H9 (cell line): ENCODE measurements around the gene CASP6. TPM values are rescaled to one million over a fixed set of nuclear protein-coding genes. Genes with fewer than 3 reads are reported as not detected.

Source experiments
- DNase-seq: peaks from one replicate; pipeline ENCODE4 v3.0.0-alpha.2; 2017
- H2AFZ ChIP-seq: one replicate; pipeline ENCODE4 v1.6.1; 2013; ENCODE audit warnings: mild to moderate bottlenecking, low read length, control low read depth, moderate library complexity
- H2AK5ac ChIP-seq: 2 replicates; pipeline ENCODE4 v1.6.1; 2013; ENCODE audit warnings: low read length, control low read depth, mixed read lengths; ENCODE audit not compliant: insufficient read length
- H2BK120ac ChIP-seq: one replicate; pipeline ENCODE4 v1.6.1; 2013; ENCODE audit warnings: low read depth, mild to moderate bottlenecking, low read length, control low read depth, inconsistent platforms; ENCODE audit not compliant: poor library complexity, severe bottlenecking
- H2BK12ac ChIP-seq: 2 replicates; pipeline ENCODE4 v1.6.1; 2013; ENCODE audit warnings: low read length, control low read depth, mixed read lengths, low read depth; ENCODE audit not compliant: insufficient read length
- H2BK15ac ChIP-seq: 2 replicates; pipeline ENCODE4 v1.6.1; 2013; ENCODE audit warnings: low read depth, low read length, control low read depth
- H2BK20ac ChIP-seq: one replicate; pipeline ENCODE4 v1.6.1; 2013; ENCODE audit warnings: low read depth, mild to moderate bottlenecking, low read length, control low read depth, inconsistent platforms; ENCODE audit not compliant: poor library complexity, severe bottlenecking
- H2BK5ac ChIP-seq: 2 replicates; pipeline ENCODE4 v1.6.1; 2013; ENCODE audit warnings: low read length, control low read depth, mixed read lengths; ENCODE audit not compliant: insufficient read length
- H3K14ac ChIP-seq: 2 replicates; pipeline ENCODE4 v1.6.1; 2013; ENCODE audit warnings: low read length, control low read depth; ENCODE audit not compliant: insufficient read depth
- H3K18ac ChIP-seq: 2 replicates; pipeline ENCODE4 v1.6.1; 2013; ENCODE audit warnings: low read depth, mild to moderate bottlenecking, mixed read lengths, low read length, control low read depth; ENCODE audit not compliant: insufficient read length
- H3K23ac ChIP-seq: 2 replicates; pipeline ENCODE4 v1.6.1; 2013; ENCODE audit warnings: low read length, control low read depth, mixed read lengths, low read depth; ENCODE audit not compliant: insufficient read length
- H3K23me2 ChIP-seq: 2 replicates; pipeline ENCODE4 v1.6.1; 2013; ENCODE audit warnings: low read depth, mild to moderate bottlenecking, mixed read lengths, low read length, control low read depth; ENCODE audit not compliant: insufficient read length, poor library complexity, severe bottlenecking
- H3K27ac ChIP-seq: 2 replicates; pipeline ENCODE4 v1.5.1; 2013; ENCODE audit warnings: low read length, control low read depth, mixed read lengths, low read depth; ENCODE audit not compliant: insufficient read length
- H3K27me3 ChIP-seq: 2 replicates; pipeline ENCODE4 v1.6.1; 2013; ENCODE audit warnings: low read length, control low read depth, inconsistent platforms; ENCODE audit not compliant: insufficient read depth
- H3K4ac ChIP-seq: 2 replicates; pipeline ENCODE4 v1.6.1; 2013; ENCODE audit warnings: low read depth, mild to moderate bottlenecking, control low read depth, inconsistent platforms, low read length, moderate library complexity
- H3K4me1 ChIP-seq: 2 replicates; pipeline ENCODE4 v1.6.1; 2013; ENCODE audit warnings: low read length, control low read depth, inconsistent platforms; ENCODE audit not compliant: insufficient read depth
- H3K4me2 ChIP-seq: 2 replicates; pipeline ENCODE4 v1.6.1; 2013; ENCODE audit warnings: low read length, control low read depth, mixed read lengths; ENCODE audit not compliant: insufficient read length, insufficient read depth
- H3K56ac ChIP-seq: 2 replicates; pipeline ENCODE4 v1.6.1; 2013; ENCODE audit warnings: low read depth, mild to moderate bottlenecking, mixed read lengths, low read length, control low read depth; ENCODE audit not compliant: insufficient read length
- H3K79me1 ChIP-seq: 2 replicates; pipeline ENCODE4 v1.6.1; 2013; ENCODE audit warnings: low read depth, mild to moderate bottlenecking, moderate library complexity, low read length, control low read depth, inconsistent platforms; ENCODE audit not compliant: insufficient read depth, poor library complexity, severe bottlenecking
- H3K79me2 ChIP-seq: 2 replicates; pipeline ENCODE4 v1.6.1; 2013; ENCODE audit warnings: low read length, control low read depth, inconsistent platforms; ENCODE audit not compliant: insufficient read depth
- H3K9ac ChIP-seq: 2 replicates; pipeline ENCODE4 v1.6.1; 2013; ENCODE audit warnings: low read length, control low read depth, mixed read lengths; ENCODE audit not compliant: insufficient read length; ENCODE audit errors: extremely low read depth
- H3K9me3 ChIP-seq: one replicate; pipeline ENCODE4 v1.6.1; 2013; ENCODE audit warnings: low read depth, low read length, inconsistent platforms; ENCODE audit not compliant: control insufficient read depth
- H3T11ph ChIP-seq: one replicate; pipeline ENCODE4 v1.6.1; 2013; ENCODE audit warnings: mild to moderate bottlenecking, low read length, control low read depth, inconsistent platforms
- H4K20me1 ChIP-seq: one replicate; pipeline ENCODE4 v1.6.1; 2013; ENCODE audit not compliant: control insufficient read depth, insufficient read length, insufficient read depth
- H4K5ac ChIP-seq: 2 replicates; pipeline ENCODE4 v1.6.1; 2013; ENCODE audit warnings: low read depth, mild to moderate bottlenecking, mixed read lengths, low read length, control low read depth; ENCODE audit not compliant: insufficient read length
- H4K8ac ChIP-seq: replicated peaks from 2 replicates; pipeline ENCODE4 v1.6.1; 2013; ENCODE audit warnings: low read length, control low read depth, mixed read lengths, low read depth; ENCODE audit not compliant: insufficient read length
- H4K91ac ChIP-seq: 2 replicates; pipeline ENCODE4 v1.6.1; 2013; ENCODE audit warnings: low read depth, mild to moderate bottlenecking, moderate library complexity, mixed read lengths, low read length, control low read depth; ENCODE audit not compliant: insufficient read length
- H3K27ac Mint-ChIP-seq, 3 experiments: 2 replicates in 2 of 3; 3 replicates in 1 of 3; pipeline ENCODE4 v1.8.0; 2020 to 2021; ENCODE audit warnings: mixed read lengths in 3 of 3, mild to moderate bottlenecking in 1 of 3, moderate library complexity in 1 of 3
- H3K27me3 Mint-ChIP-seq: 2 replicates; pipeline ENCODE4 v1.8.0; 2021; ENCODE audit warnings: low read depth, mild to moderate bottlenecking, moderate library complexity, mixed read lengths
- H3K36me3 Mint-ChIP-seq, 3 experiments: 2 replicates in 2 of 3; 3 replicates in 1 of 3; pipeline ENCODE4 v1.8.0; 2020 to 2021; ENCODE audit warnings: low read depth in 3 of 3, mixed read lengths in 3 of 3; ENCODE audit not compliant: insufficient read depth in 1 of 3
- H3K4me1 Mint-ChIP-seq, 2 experiments: 2 replicates each; pipeline ENCODE4 v1.8.0; 2020; ENCODE audit warnings: mixed read lengths in 2 of 2
- H3K4me3 Mint-ChIP-seq, 2 experiments: 2 replicates in 1 of 2; 3 replicates in 1 of 2; pipeline ENCODE4 v1.8.0; 2020 to 2021; ENCODE audit warnings: mild to moderate bottlenecking in 2 of 2, mixed read lengths in 2 of 2, moderate library complexity in 1 of 2
- H3K9me3 Mint-ChIP-seq, 2 experiments: 2 replicates in 1 of 2; 3 replicates in 1 of 2; pipeline ENCODE4 v1.8.0; 2020; ENCODE audit warnings: mild to moderate bottlenecking in 2 of 2, mixed read lengths in 2 of 2, moderate library complexity in 1 of 2
- WGBS: extraction: QIAGEN DNeasy Blood & Tissue Kit; methylation state at CpG from one replicate; pipeline ENCODE4 v1.1.7; 2013; ENCODE audit warnings: missing lambda C conversion rate, low lambda C conversion rate, mixed read lengths; ENCODE audit not compliant: insufficient read length; ENCODE audit errors: extremely low coverage; 5-methylcytosine and 5-hydroxymethylcytosine counted together
- total RNA-seq: library from RNA; stranded (reverse); gene quantifications from 2 replicates; pipeline ENCODE4 v1.2.1, GENCODE V29; 2021
- TF ChIP-seq, protein P1 (sequence below): fragments of 200-600 bp; sonication (generic); conservative IDR thresholded peaks from 3 replicates; pipeline ENCODE4 v1.8.0; 2021; ENCODE audit warnings: antibody characterized with exemption, mild to moderate bottlenecking

Gene CASP6
- total RNA-seq, 1 experiment from 2014 or later = 25.2 TPM

DNA sequence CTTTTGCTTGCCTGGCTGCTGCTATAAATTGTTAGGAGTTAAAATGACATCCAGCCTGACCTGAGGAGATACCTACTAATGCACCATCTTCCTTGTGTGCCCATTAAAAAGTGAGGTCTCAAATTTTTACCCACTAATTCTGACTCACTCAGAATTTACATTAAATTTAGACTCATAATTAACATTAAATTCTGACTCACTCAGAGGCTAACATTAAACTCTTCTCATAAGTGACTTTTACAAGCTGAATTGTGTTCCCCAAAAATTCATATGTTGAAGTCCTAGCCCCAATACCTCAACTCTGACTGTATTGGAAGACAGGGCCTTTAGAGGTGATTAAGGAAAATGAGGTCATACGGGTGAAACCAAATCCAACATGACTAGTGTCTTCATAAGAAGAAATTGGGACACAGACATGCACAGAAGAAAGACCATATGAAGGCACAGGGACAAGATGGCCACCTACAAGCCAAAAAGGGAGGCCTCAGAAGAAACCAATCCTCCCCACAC, 11.8 kb downstream of the CASP6 start:
- peaks cover 15 to 58% (median 52%) of the 10 kb centered on the region in 3 experiments; a peak in 6 of 7 replicates for H3K36me3 Mint-ChIP-seq
- H3K9me3 ChIP-seq = no peaks in the 10 kb centered on the region

More for the DNA sequence above, 11.8 kb downstream of the CASP6 start:
- no peak overlapping the region for H2BK20ac ChIP-seq
- H3K4me1 ChIP-seq = no peaks in the 10 kb centered on the region
- no peak overlapping the region for H2AK5ac ChIP-seq
- no peak overlapping the region for H3K27ac Mint-ChIP-seq
- no peaks in the 10 kb centered on the region for H3K79me2 ChIP-seq
- H3K23me2 ChIP-seq = no peaks in the 10 kb centered on the region
- no peak overlapping the region for H3K27ac ChIP-seq
- H2BK12ac ChIP-seq = no peak overlapping the region
- no peaks in the 10 kb centered on the region for H3K79me1 ChIP-seq
- no peaks in the 10 kb centered on the region for H3K4me1 Mint-ChIP-seq
- no peak for DNase-seq
- no peak overlapping the region for H3K4me2 ChIP-seq
- H3K23ac ChIP-seq = no peak overlapping the region
- no CpG with 5 or more reads among the region's 1 CpG for WGBS
- no peaks in the 10 kb centered on the region for H3K27me3 Mint-ChIP-seq
- no peak overlapping the region for H2BK120ac ChIP-seq
- no peak overlapping the region for H2BK5ac ChIP-seq
- TF ChIP-seq, protein P1, sequence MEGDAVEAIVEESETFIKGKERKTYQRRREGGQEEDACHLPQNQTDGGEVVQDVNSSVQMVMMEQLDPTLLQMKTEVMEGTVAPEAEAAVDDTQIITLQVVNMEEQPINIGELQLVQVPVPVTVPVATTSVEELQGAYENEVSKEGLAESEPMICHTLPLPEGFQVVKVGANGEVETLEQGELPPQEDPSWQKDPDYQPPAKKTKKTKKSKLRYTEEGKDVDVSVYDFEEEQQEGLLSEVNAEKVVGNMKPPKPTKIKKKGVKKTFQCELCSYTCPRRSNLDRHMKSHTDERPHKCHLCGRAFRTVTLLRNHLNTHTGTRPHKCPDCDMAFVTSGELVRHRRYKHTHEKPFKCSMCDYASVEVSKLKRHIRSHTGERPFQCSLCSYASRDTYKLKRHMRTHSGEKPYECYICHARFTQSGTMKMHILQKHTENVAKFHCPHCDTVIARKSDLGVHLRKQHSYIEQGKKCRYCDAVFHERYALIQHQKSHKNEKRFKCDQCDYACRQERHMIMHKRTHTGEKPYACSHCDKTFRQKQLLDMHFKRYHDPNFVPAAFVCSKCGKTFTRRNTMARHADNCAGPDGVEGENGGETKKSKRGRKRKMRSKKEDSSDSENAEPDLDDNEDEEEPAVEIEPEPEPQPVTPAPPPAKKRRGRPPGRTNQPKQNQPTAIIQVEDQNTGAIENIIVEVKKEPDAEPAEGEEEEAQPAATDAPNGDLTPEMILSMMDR = no peak
- H3K9me3 Mint-ChIP-seq = no peaks in the 10 kb centered on the region
- H3K27me3 ChIP-seq = no peaks in the 10 kb centered on the region
- no peak overlapping the region for H3K14ac ChIP-seq
- H4K8ac ChIP-seq = no peak overlapping the region
- no peak overlapping the region for H4K91ac ChIP-seq
- no peak overlapping the region for H3K4ac ChIP-seq
- no peak overlapping the region for H4K5ac ChIP-seq
- no peak overlapping the region for H2BK15ac ChIP-seq
- no peak overlapping the region for H3T11ph ChIP-seq
- no peak overlapping the region for H2AFZ ChIP-seq
- H4K20me1 ChIP-seq = no peaks in the 10 kb centered on the region
- H3K18ac ChIP-seq = no peak overlapping the region
- no peak overlapping the region for H3K4me3 Mint-ChIP-seq
- no peak overlapping the region for H3K56ac ChIP-seq
- no peak overlapping the region for H3K9ac ChIP-seq
